SK-N-SH (cell line): ENCODE measurements around the gene SLC22A5. TPM values are rescaled to one million over a fixed set of nuclear protein-coding genes. Genes with fewer than 3 reads are reported as not detected.

Source experiments
- CTCF ChIA-PET: fragments of 300-600, 350-600 bp; formaldehyde crosslinking; extraction: SDS; loops from one replicate; lab custom pipeline; 2021; lab: Yijun Ruan, JAX
- POLR2A ChIA-PET: fragments of 350-600 bp; sonication (Branson Sonifier 250); formaldehyde crosslinking; extraction: SDS; loops from one replicate; lab custom pipeline; 2020; ENCODE audit warnings: antibody characterized with exemption, inconsistent platforms; lab: Yijun Ruan, JAX
- DNase-seq: peaks from one replicate; pipeline ENCODE4 v3.0.0; 2012
- H2AFZ ChIP-seq: fragments of 200-600 bp; sonication (generic); 2 replicates; pipeline ENCODE4 v1.8.1; 2016; ENCODE audit warnings: antibody characterized with exemption, mild to moderate bottlenecking, low read depth
- H3F3A ChIP-seq: fragments of 200-600 bp; sonication (generic); replicated peaks from 2 replicates; pipeline ENCODE3; 2016; ENCODE audit warnings: antibody characterized with exemption, mild to moderate bottlenecking; ENCODE audit not compliant: insufficient read depth
- H3K27ac ChIP-seq, 2 experiments: fragments of 200-500 bp in 1 of 2; fragments of 200-600 bp in 1 of 2; sonication (Bioruptor generic) in 1 of 2; sonication (generic), shearing (Covaris generic) in 1 of 2; 2 replicates each; pipeline versions ENCODE4 v1.5.1 to v1.6.1; 2014 to 2016; ENCODE audit warnings: low read depth in 2 of 2, inconsistent platforms in 1 of 2, low read length in 1 of 2, mild to moderate bottlenecking in 1 of 2, mixed read lengths in 1 of 2
- H3K27me3 ChIP-seq: fragments of 200-600 bp; sonication (generic), shearing (Covaris generic); 2 replicates; pipeline ENCODE4 v1.6.1; 2016; ENCODE audit warnings: mixed run types; ENCODE audit not compliant: insufficient read depth
- H3K36me3 ChIP-seq, 2 experiments: fragments of 200-500 bp in 1 of 2; fragments of 200-600 bp in 1 of 2; sonication (Bioruptor generic) in 1 of 2; sonication (generic) in 1 of 2; replicated peaks in 1 of 2; 2 replicates each; pipeline versions ENCODE3 to v1.5.1; 2014 to 2016; ENCODE audit warnings: low read length in 1 of 2, mild to moderate bottlenecking in 1 of 2; ENCODE audit not compliant: insufficient read depth in 2 of 2, control insufficient read depth in 1 of 2
- H3K4me1 ChIP-seq, 2 experiments: fragments of 200-500 bp in 1 of 2; fragments of 200-600 bp in 1 of 2; sonication (Bioruptor generic) in 1 of 2; sonication (generic), shearing (Covaris generic) in 1 of 2; 2 replicates each; pipeline versions ENCODE4 v1.5.1 to v1.6.1; 2014 to 2016; ENCODE audit warnings: low read depth in 1 of 2, low read length in 1 of 2, mixed run types in 1 of 2; ENCODE audit not compliant: insufficient read depth in 2 of 2, control insufficient read depth in 1 of 2
- H3K4me2 ChIP-seq: fragments of 200-600 bp; sonication (generic), shearing (Covaris generic); 2 replicates; pipeline ENCODE4 v1.6.1; 2017; ENCODE audit warnings: mixed run types
- H3K4me3 ChIP-seq, 2 experiments: fragments of 200-500 bp in 1 of 2; fragments of 200-600 bp in 1 of 2; sonication (Bioruptor generic) in 1 of 2; sonication (generic), shearing (Covaris generic) in 1 of 2; 2 replicates each; pipeline versions ENCODE4 v1.5.1 to v1.8.1; 2014 to 2016; ENCODE audit warnings: low read depth in 2 of 2, inconsistent platforms in 1 of 2, low read length in 1 of 2, mild to moderate bottlenecking in 1 of 2, mixed read lengths in 1 of 2, moderate library complexity in 1 of 2
- H3K79me2 ChIP-seq: fragments of 200-600 bp; sonication (generic); 2 replicates; pipeline ENCODE4 v1.8.1; 2017; ENCODE audit warnings: mild to moderate bottlenecking; ENCODE audit not compliant: insufficient read depth
- H3K9ac ChIP-seq: fragments of 200-600 bp; sonication (generic); 2 replicates; pipeline ENCODE4 v1.6.1; 2017; ENCODE audit warnings: mixed run types
- H3K9me2 ChIP-seq: fragments of 200-600 bp; sonication (generic); 2 replicates; pipeline ENCODE4 v1.6.1; 2017; ENCODE audit warnings: mixed run types
- H3K9me3 ChIP-seq: fragments of 200-600 bp; sonication (generic); 2 replicates; pipeline ENCODE4 v1.6.1; 2017; ENCODE audit warnings: mixed run types, mild to moderate bottlenecking, moderate library complexity
- H4K20me1 ChIP-seq: fragments of 200-600 bp; sonication (generic); 2 replicates; pipeline ENCODE4 v1.6.1; 2017; ENCODE audit warnings: mild to moderate bottlenecking, mixed run types; ENCODE audit not compliant: insufficient read depth
- EZH2phosphoT487 ChIP-seq: fragments of 200-600 bp; sonication (generic); IDR thresholded peaks from 2 replicates; pipeline ENCODE4 v1.6.1; 2017; ENCODE audit warnings: low read depth, mixed run types, mild to moderate bottlenecking, antibody characterized with exemption, moderate library complexity, borderline replicate concordance
- FOXM1 ChIP-seq: IDR thresholded peaks from 2 replicates; pipeline ENCODE4 v1.4.0; 2012; ENCODE audit warnings: low read depth, mild to moderate bottlenecking
- JUND ChIP-seq: IDR thresholded peaks from 2 replicates; pipeline ENCODE4 v1.4.0; 2012
- MEF2A ChIP-seq: IDR thresholded peaks from 2 replicates; pipeline ENCODE4 v1.4.0; 2012; ENCODE audit warnings: low read depth, borderline replicate concordance
- NFIC ChIP-seq: IDR thresholded peaks from 2 replicates; pipeline ENCODE4 v1.4.0; 2012; ENCODE audit warnings: borderline replicate concordance
- NRF1 ChIP-seq: IDR thresholded peaks from 2 replicates; pipeline ENCODE4 v1.6.1; 2012; ENCODE audit warnings: low read depth, mild to moderate bottlenecking, low read length
- POLR2AphosphoS5 ChIP-seq: IDR thresholded peaks from 2 replicates; pipeline ENCODE4 v1.6.1; 2012; ENCODE audit warnings: low read depth, low read length
- RAD21 ChIP-seq: IDR thresholded peaks from 2 replicates; pipeline ENCODE4 v1.6.1; 2012; ENCODE audit warnings: mild to moderate bottlenecking, low read length
- RXRA ChIP-seq: IDR thresholded peaks from 2 replicates; pipeline ENCODE4 v1.4.0; 2012; ENCODE audit warnings: low read depth, mild to moderate bottlenecking, borderline replicate concordance
- SIN3A ChIP-seq: IDR thresholded peaks from 2 replicates; pipeline ENCODE4 v1.6.1; 2012; ENCODE audit warnings: low read depth, mild to moderate bottlenecking, low read length, moderate library complexity, borderline replicate concordance
- SMC3 ChIP-seq: IDR thresholded peaks from 2 replicates; pipeline ENCODE4 v1.6.1; 2012; ENCODE audit warnings: low read depth, low read length, improper control_type of control experiment
- TCF12 ChIP-seq: IDR thresholded peaks from 2 replicates; pipeline ENCODE4 v1.4.0; 2012
- TEAD4 ChIP-seq: IDR thresholded peaks from 2 replicates; pipeline ENCODE4 v1.4.0; 2012; ENCODE audit warnings: mild to moderate bottlenecking, borderline replicate concordance; ENCODE audit not compliant: insufficient read depth
- WGBS: methylation state at CpG from one replicate; pipeline ENCODE4 v1.1.6; 2017; ENCODE audit warnings: low lambda C conversion rate; 5-methylcytosine and 5-hydroxymethylcytosine counted together
- polyA plus RNA-seq, 3 experiments: library from polyadenylated mRNA; depleted of rRNA; stranded (reverse); fragments of >200 nt; gene quantifications; 2 replicates each; pipeline ENCODE4 v1.2.3, GENCODE V29; 2012
- TF ChIP-seq, protein P1 (sequence below): IDR thresholded peaks from 2 replicates; pipeline ENCODE4 v1.4.0; 2012; ENCODE audit warnings: low read depth, borderline replicate concordance
- TF ChIP-seq, protein P2 (sequence below): fragments of 150-350 bp; IDR thresholded peaks from 2 replicates; pipeline ENCODE4 v1.6.1; 2017; ENCODE audit warnings: antibody characterized with exemption, low read length, low read depth, borderline replicate concordance

SLC22A5 gene
- polyA plus RNA-seq, 1 of the 3 experiments (the other 2 are of a cell fraction), result 8.3 TPM

DNA sequence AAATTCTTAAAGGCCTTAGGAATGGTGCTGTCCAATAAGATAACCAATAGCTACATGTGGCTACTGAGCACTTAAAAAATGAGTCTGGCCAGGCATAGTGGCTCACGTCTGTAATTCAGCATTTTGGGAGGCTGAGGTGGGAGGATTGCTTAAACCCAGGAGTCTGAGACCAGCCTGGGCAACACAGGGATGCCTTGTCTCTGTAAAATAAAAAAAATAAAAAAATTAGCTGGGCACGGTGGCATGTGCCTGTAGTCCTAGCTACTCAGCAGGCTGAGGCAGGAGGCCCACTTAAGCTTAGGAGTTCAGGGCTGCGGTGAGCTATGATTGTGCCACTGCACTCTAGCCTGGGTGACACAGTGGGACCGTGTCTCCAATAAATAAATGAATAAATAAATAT is 1.3 kb upstream of the SLC22A5 start:
- 84% methylated on average over 4 of the region's 4 CpGs for WGBS
- Histone ChIP-seq H3K9ac (no peak overlapping the region; the same call in 1 of the 2 replicates), H3F3A (peaks cover 16% of the 10 kb centered on the region), H3K4me1 (peaks cover 9 to 13% of the 10 kb centered on the region in 2 experiments; a peak in 2 of 4 replicates), H3K9me2 (no peaks in the 10 kb centered on the region), H3K4me2 (no peak overlapping the region), H2AFZ (0 out of 2 replicates have a peak overlapping the region, but pooled peaks have one; percentile 17), H3K36me3 (no peaks in the 10 kb centered on the region), H3K27me3 (no peaks in the 10 kb centered on the region), H4K20me1 (no peaks in the 10 kb centered on the region), H3K9me3 (no peaks in the 10 kb centered on the region), H3K4me3 (no peak overlapping the region), H3K27ac (no peak overlapping the region), H3K79me2 (no peaks in the 10 kb centered on the region)
- no peak for TF ChIP-seq EZH2phosphoT487
- TF ChIP-seq RXRA, result no peak
- no peak for TF ChIP-seq FOXM1
- no peak for TF ChIP-seq NFIC
- TF ChIP-seq, protein P1, sequence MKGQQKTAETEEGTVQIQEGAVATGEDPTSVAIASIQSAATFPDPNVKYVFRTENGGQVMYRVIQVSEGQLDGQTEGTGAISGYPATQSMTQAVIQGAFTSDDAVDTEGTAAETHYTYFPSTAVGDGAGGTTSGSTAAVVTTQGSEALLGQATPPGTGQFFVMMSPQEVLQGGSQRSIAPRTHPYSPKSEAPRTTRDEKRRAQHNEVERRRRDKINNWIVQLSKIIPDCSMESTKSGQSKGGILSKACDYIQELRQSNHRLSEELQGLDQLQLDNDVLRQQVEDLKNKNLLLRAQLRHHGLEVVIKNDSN, result no peak
- no peak for TF ChIP-seq JUND
- no peak for TF ChIP-seq NRF1
- TF ChIP-seq MEF2A, result no peak
- TF ChIP-seq TEAD4, result no peak
- no peak for TF ChIP-seq RAD21
- no peak for TF ChIP-seq SIN3A
- TF ChIP-seq, protein P2, sequence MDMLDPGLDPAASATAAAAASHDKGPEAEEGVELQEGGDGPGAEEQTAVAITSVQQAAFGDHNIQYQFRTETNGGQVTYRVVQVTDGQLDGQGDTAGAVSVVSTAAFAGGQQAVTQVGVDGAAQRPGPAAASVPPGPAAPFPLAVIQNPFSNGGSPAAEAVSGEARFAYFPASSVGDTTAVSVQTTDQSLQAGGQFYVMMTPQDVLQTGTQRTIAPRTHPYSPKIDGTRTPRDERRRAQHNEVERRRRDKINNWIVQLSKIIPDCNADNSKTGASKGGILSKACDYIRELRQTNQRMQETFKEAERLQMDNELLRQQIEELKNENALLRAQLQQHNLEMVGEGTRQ, result no peak
- no peak for DNase-seq
- CTCF ChIA-PET, result interaction anchor here (1.0 to 2.1 kb wide), 3 partner anchors 18 to 130 kb away, joined by 4 to 6 read pairs (median 6); partner anchors contain the start of gene IRF1
- POLR2A ChIA-PET, result interaction anchor here (0.8 kb wide), 1 partner anchor 109 kb away, joined by 3 read pairs; no protein-coding TSS in a partner anchor

DNA sequence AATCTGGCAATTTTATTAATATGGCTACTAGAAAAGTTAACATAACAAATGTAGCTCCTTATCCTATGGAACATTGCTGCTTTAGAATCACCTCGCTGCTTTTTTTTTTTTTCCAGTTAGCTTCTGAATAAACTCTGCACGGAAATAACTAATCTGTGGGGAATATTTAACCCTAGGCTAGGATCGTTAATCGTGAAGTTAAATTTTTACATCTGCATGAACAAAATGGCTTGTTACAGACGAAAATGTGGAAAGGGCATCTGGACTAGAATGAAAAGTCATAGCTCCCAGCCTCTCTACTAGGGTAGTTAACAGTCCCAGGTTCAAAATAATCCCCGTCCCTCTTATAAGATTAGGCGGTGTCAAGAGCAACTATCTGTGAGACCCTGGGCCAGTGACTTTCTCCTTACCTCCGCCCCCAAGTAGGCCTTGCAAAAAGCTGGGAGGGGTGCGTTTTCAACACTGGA is 470 bp upstream of the SLC22A5 start:
- POLR2A ChIA-PET, result interaction anchor here (0.6 to 2.2 kb wide), 7 partner anchors 76 to 421 kb away, joined by 3 to 15 read pairs (median 3); partner anchors contain the start of gene SLC22A4
- no peaks in the 10 kb centered on the region for H4K20me1 ChIP-seq

More for the DNA sequence above, 470 bp upstream of the SLC22A5 start:
- H3K27ac ChIP-seq, result peak overlapping the region in 1 of 2 experiments; percentile 80; a peak in 2 of 4 replicates
- H3K4me2 ChIP-seq, result peak overlapping the region; percentile 90
- H2AFZ ChIP-seq, result peak overlapping the region; percentile 94
- H3K79me2 ChIP-seq, result no peaks in the 10 kb centered on the region
- H3K27me3 ChIP-seq, result no peaks in the 10 kb centered on the region
- no peak for DNase-seq
- peaks cover 9 to 13% of the 10 kb centered on the region in 2 experiments; a peak in 2 of 4 replicates for H3K4me1 ChIP-seq
- 13% methylated on average over 8 of the region's 9 CpGs for WGBS
- peaks cover 10% of the 10 kb centered on the region for H3F3A ChIP-seq
- no peaks in the 10 kb centered on the region for H3K9me2 ChIP-seq
- TF ChIP-seq RXRA (no peak), FOXM1 (no peak), TCF12 (no peak), POLR2AphosphoS5 (no peak), SIN3A (no peak), SMC3 (no peak)
- TF ChIP-seq, all 33 proteins: peak for 0
- H3K9me3 ChIP-seq, result no peaks in the 10 kb centered on the region
- CTCF ChIA-PET, result interaction anchor here (0.8 to 2.1 kb wide), 7 partner anchors 17 to 132 kb away, joined by 3 to 8 read pairs (median 6); no protein-coding TSS in a partner anchor
- peak overlapping the region; percentile 65 to 66 for H3K4me3 ChIP-seq
- H3K9ac ChIP-seq, result peak overlapping the region; percentile 77
- H3K36me3 ChIP-seq, result no peaks in the 10 kb centered on the region
